ENCODE measurements around the gene CAMK2G.

The CAMK2G gene

DNA sequence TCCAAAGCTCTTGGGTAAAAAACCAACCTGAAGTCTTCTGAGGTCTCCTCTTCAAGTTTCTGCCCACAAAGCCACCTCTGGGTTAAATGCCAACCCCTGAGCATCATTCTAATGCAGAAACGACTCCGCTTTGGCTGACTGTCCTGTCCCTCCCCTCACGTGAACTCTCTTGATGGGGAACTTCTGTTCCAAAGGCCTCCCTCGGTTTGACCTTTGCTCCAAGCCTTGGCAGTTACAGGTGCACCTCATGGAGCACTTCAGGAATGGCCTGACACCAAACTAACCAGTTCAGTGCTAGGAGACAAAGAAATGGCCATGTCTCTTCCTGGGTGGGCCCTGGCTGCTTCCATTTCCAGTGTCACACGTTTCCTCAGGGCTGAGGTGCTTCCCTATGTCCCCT is 20.0 kb downstream of the CAMK2G start:
- no peaks in the 10 kb centered on the region for H3F3A ChIP-seq (ENCODE audit: insufficient read depth)
- no peak overlapping the region for H3K4me2 ChIP-seq (ENCODE audit: low read depth, low read length, poor library complexity, severe bottlenecking)

DNA sequence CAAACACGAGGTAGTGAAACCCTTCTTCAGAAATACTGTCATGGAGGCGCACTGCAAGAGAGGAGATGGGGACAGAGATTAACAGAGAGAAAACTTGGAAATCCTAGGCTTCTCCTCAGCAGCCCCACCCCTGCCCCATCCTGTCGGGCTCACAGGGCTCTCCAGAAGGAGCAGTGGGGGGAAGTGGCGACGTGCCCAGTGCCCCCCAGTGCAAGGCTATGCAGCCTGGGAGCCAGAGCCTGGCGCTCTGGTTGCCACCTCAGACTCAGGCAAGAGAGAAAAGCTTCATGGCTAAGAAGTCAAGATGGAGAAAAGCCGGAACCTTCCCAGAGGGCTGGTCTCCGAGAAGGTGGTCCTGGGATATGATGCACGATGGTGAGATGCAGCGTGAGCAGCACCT is 21.2 kb downstream of the CAMK2G start:
- Histone ChIP-seq H3K79me2 (ENCODE audit: insufficient read depth, low read length) (no peaks in the 10 kb centered on the region), H3K27ac (ENCODE audit: low read depth, low read length) (no peak overlapping the region), H4K20me1 (ENCODE audit: low read depth, low read length) (no peaks in the 10 kb centered on the region), H3K4me2 (ENCODE audit: low read depth, low read length, poor library complexity, severe bottlenecking) (no peak overlapping the region), H3K9me3 (ENCODE audit: insufficient read depth, low read length) (no peaks in the 10 kb centered on the region), H3K27me3 (ENCODE audit: low read length) (no peaks in the 10 kb centered on the region), H3K9ac (ENCODE audit: low read length) (no peak overlapping the region), H3K4me3 (ENCODE audit: insufficient read depth, low read length, poor library complexity, severe bottlenecking) (no peak overlapping the region), H2AFZ (ENCODE audit: low read depth, low read length, severe bottlenecking) (no peak overlapping the region), H3K9me2 (replicated peaks; ENCODE audit: insufficient read depth, low read length) (no peaks in the 10 kb centered on the region), H3K36me3 (ENCODE audit: low read length) (no peaks in the 10 kb centered on the region), H3F3A (ENCODE audit: insufficient read depth) (no peaks in the 10 kb centered on the region)
- TF ChIP-seq CTCF (IDR thresholded peaks at IDR 0.05; ENCODE audit: insufficient read depth, low read length, poor library complexity, severe bottlenecking): no peak

More for the DNA sequence above, 20.0 kb downstream of the CAMK2G start:
- Histone ChIP-seq H3K27ac (ENCODE audit: low read depth, low read length) (no peak overlapping the region), H3K79me2 (ENCODE audit: insufficient read depth, low read length) (no peaks in the 10 kb centered on the region), H3K4me3 (ENCODE audit: insufficient read depth, low read length, poor library complexity, severe bottlenecking) (no peak overlapping the region), H3K27me3 (ENCODE audit: low read length) (no peaks in the 10 kb centered on the region), H4K20me1 (ENCODE audit: low read depth, low read length) (no peaks in the 10 kb centered on the region), H3K9me2 (replicated peaks; ENCODE audit: insufficient read depth, low read length) (no peaks in the 10 kb centered on the region), H3K9ac (ENCODE audit: low read length) (no peak overlapping the region), H3K36me3 (ENCODE audit: low read length) (no peaks in the 10 kb centered on the region), H2AFZ (ENCODE audit: low read depth, low read length, severe bottlenecking) (no peak overlapping the region), H3K9me3 (ENCODE audit: insufficient read depth, low read length) (no peaks in the 10 kb centered on the region)
- TF ChIP-seq CTCF (IDR thresholded peaks at IDR 0.05; ENCODE audit: insufficient read depth, low read length, poor library complexity, severe bottlenecking) (no peak), EZH2phosphoT487 (conservative IDR thresholded peaks at IDR 0.05; ENCODE audit: low read length) (no peak)

GRCh38 chr10:73850863-73851461 is 23.4 kb downstream of the CAMK2G start:
- no peak for TF ChIP-seq CTCF (IDR thresholded peaks at IDR 0.05; ENCODE audit: insufficient read depth, low read length, poor library complexity, severe bottlenecking)
- Histone ChIP-seq H3K27me3 (ENCODE audit: low read length) (no peaks in the 10 kb centered on the region), H3K27ac (ENCODE audit: low read depth, low read length) (no peak overlapping the region), H3K79me2 (ENCODE audit: insufficient read depth, low read length) (no peaks in the 10 kb centered on the region), H3K36me3 (ENCODE audit: low read length) (no peaks in the 10 kb centered on the region), H3F3A (ENCODE audit: insufficient read depth) (no peaks in the 10 kb centered on the region), H2AFZ (ENCODE audit: low read depth, low read length, severe bottlenecking) (no peak overlapping the region), H3K4me2 (ENCODE audit: low read depth, low read length, poor library complexity, severe bottlenecking) (no peak overlapping the region), H3K9ac (ENCODE audit: low read length) (no peak overlapping the region), H3K9me2 (replicated peaks; ENCODE audit: insufficient read depth, low read length) (no peaks in the 10 kb centered on the region), H4K20me1 (ENCODE audit: low read depth, low read length) (no peaks in the 10 kb centered on the region), H3K9me3 (ENCODE audit: insufficient read depth, low read length) (no peaks in the 10 kb centered on the region), H3K4me3 (ENCODE audit: insufficient read depth, low read length, poor library complexity, severe bottlenecking) (no peak overlapping the region)

All from SU-DHL-6 (cell line).